G401 (cell line): ENCODE data around the gene ETFB. TPM values are rescaled to one million over a fixed set of nuclear protein-coding genes. Genes with fewer than 3 reads are reported as not detected.

Experiments used
- DNase-seq: peaks from one replicate; pipeline ENCODE4 v3.0.0-alpha.2; 2015; ENCODE audit warnings: low spot score
- in situ Hi-C: cut with HindIII; loops from 2 replicates; pipeline ENCODE4 v1.10.0; 2016; ENCODE audit warnings: low sequenced_read_pairs, mixed read lengths
- total RNA-seq: library from RNA; depleted of rRNA; stranded (reverse); fragments of >200 nt; shearing (Covaris generic); gene quantifications from 2 replicates; pipeline ENCODE4 v1.2.3, GENCODE V29; 2014

The ETFB gene
- total RNA-seq, 1 experiment from 2014 or later = 148 TPM

DNA sequence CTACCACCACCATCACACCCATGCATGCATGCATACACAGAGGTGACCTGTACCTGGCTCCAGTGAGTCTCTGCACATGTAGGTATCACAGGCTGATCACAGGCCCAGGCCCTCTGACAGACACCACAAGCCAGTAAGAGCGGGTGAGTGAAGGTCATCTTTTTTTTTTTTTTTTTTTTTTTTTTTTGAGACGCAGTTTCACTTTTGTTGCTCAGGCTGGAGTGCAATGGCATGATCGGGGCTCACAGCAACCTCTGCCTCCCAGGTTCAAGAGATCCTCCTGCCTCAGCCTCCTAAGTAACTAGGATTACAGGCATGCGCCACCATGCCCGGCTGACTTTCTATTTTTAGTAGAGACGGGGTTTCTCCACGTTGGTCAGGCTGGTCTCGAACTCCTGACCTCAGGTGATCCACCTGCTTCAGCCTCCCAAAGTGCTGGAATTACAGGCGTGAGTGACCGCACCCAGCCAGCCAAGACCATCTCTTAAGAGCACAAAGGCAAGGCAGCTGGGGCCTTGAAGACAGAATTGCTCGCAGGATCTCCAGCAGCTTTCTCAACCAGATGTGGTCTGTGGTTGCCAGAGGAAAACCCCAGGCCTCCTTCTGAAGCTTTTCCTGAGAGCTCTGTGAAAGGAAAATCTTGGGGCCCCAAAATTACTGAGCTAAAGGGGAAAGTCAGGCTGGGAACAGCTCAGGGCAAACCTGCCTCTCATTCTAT is 9.5 kb upstream of the ETFB start:
- DNase-seq = no peak
- in situ Hi-C loops = no loop called here

DNA sequence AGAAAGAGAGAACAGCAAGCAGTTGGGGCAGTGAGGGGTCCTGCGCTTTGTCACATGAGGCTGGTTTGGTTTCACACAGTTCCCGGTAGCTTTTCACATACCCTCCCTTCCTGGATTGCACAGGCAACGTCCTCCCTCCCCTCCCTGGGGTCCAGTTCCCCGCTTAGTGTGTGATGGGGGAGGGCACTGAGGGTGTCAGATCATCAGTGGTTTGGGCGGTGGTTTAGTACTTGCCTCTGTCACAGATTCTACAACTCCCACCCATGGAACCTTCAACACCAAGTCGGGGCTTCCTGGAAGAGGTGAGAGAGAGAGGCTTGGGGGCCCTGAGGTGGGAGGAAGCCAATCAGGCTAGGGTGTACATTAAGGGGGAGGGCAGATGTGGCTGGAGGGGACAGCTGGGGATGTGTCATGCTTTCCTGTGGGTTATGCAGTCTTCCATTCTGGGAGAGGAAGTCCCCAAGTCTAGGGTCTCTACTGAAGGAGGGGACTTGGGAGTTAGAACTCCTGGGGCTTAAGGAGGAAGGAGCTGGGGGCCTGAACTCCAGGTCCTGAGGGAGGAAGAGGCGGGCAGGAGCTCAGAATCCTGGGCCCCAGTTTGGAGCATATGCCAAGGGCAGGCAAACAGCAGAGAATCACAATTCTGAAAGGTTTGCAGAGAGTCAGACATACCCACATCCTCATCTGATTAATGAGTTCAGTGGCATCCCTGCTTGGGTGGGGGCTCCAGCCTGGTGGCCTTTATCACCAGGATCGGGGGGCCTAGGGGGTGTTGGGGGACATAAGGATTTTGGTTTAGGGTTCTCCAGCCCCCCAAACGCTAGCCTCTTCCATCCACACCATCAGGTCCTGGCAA is 6.7 kb upstream of the ETFB start, which contains the start of gene NKG7:
Gene NKG7 (minus strand): TSS at position 6 of the 856 bp plus-strand sequence. CDS start 119 bp downstream, outside the sequence.
- in situ Hi-C loops = no loop called here
- DNase-seq = no peak

DNA sequence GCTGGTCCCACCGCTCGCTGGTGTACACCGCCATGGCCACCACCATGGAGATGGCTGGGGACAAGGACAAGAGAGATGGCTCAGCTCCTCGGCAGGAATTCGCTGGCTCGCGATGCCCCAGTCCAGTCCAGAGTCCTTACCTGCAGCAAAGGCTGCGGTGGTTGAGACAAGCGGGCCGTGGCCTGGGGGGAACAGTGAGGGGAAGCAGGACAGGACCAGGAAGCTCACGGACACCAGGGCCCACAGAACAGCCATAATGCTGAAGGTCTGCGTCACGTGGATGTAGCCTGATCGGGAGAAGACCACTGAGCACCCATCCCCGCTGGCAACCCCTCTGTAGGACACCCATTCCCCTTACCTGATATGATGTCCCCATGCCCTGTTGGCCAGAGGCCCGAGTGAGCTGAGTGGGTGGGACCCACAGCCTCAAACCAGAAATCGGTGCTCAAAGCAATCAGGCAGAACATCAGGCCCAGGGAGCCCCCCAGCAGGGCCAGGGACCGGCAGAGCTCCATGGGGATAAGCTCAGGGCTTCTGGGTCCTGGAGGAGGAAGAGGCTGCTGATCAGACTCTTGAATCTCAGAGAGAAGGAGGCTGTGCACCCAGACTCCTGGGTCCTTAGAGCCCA is 5.9 kb upstream of the ETFB start:
- in situ Hi-C loops = no loop called here
- no peak for DNase-seq

DNA sequence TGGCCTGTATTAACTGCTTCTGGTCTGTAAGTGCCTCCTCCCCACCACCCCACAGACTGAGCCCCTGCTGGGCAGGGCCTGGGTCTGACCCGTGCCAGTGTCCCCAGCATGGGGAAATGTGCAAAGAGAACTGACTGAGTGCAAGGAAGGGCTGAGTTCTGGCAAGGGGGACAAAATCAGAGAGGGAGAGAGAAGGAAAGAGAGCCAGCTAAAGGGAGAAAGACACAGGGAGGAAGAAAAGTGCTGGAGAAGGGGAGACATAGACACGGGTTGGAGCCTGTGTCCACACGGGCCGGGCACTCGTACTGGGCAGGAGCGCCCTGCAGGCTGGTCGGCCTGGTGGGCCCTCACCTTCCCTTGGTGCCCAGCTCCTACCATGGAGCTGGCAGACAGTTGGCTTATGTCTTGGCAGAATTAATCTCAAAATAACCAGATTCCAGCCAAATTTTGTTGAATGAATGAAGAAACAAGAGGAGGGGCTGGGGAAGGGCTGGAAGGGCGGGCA is 5.0 kb upstream of the ETFB start:
- no peak for DNase-seq
- in situ Hi-C loops = no loop called here

- in situ Hi-C loops = no loop called here
- DNase-seq = no peak
These were observed 4.0 kb upstream of the ETFB start for GRCh38 chr19:51370230-51370629.

GRCh38 chr19:51368366-51369282 is 2.4 kb upstream of the ETFB start, which contains the start of gene CLDND2:
TSS of gene CLDND2 (minus strand) at chr19:51369003. CDS start at chr19:51368577, 426 bp downstream.
- in situ Hi-C loops = no loop called here
- DNase-seq = no peak

GRCh38 chr19:51367565-51368365 is 1.6 kb upstream of the ETFB start:
- DNase-seq = peak; percentile 97
- in situ Hi-C loops = no loop called here

DNA sequence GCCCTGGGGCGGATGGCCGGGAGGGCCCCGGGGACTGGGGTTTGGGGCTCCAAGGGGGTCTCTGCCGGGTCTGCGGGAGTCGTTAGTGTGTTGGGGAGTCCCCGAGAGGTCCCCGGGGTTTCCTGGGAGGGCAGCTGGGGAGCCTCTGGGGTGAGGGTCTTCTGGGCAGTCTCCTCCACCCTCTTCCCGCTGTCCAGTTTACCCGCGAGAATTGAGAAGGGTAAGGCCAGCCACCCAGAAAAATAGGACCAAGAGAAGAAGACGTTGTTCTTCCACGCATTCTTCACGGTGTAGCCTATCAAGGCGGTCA is 1.0 kb upstream of the ETFB start:
- in situ Hi-C loops = no loop called here
- DNase-seq = no peak

GRCh38 chr19:51366389-51367254 is 434 bp upstream of the ETFB start:
- in situ Hi-C loops = no loop called here
- DNase-seq = peak; percentile 99

DNA sequence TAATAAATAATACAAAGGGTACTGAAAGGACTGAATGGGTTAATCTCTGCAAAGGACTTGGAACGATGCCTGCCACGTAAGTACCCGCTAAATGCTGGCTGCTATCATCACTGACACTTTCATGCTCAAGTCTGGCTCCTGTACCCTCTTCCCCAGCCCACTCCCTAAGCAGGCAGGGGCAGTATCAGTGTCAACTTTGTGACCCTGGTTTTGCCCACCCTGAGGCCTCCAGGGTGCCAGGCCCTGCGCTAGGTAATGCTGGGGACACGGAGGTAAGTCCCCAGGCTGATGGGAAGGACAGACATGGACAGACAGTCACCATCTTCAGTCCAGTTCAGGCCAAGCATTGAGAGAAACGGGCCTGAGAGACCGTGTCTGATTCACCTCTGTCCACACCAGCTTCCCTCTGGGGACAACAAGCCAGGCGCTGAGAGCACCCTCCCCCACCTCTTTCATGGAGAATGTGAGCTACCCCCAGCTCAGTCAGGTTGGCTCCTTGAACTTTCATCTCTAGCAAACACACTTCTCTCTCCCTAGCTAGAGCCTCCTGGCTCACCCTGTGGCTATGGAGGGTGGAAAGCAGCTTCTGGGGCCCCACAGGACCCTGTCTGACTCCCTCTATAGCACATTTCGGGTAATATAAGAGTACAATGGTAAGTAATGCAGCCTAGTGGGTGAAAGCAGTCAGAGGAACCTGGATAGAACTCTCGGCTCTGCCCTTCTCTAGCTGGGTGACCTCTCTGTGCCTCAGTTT is 800 bp downstream of the ETFB start:
- peak; percentile 36 for DNase-seq
- in situ Hi-C loops = no loop called here

DNA sequence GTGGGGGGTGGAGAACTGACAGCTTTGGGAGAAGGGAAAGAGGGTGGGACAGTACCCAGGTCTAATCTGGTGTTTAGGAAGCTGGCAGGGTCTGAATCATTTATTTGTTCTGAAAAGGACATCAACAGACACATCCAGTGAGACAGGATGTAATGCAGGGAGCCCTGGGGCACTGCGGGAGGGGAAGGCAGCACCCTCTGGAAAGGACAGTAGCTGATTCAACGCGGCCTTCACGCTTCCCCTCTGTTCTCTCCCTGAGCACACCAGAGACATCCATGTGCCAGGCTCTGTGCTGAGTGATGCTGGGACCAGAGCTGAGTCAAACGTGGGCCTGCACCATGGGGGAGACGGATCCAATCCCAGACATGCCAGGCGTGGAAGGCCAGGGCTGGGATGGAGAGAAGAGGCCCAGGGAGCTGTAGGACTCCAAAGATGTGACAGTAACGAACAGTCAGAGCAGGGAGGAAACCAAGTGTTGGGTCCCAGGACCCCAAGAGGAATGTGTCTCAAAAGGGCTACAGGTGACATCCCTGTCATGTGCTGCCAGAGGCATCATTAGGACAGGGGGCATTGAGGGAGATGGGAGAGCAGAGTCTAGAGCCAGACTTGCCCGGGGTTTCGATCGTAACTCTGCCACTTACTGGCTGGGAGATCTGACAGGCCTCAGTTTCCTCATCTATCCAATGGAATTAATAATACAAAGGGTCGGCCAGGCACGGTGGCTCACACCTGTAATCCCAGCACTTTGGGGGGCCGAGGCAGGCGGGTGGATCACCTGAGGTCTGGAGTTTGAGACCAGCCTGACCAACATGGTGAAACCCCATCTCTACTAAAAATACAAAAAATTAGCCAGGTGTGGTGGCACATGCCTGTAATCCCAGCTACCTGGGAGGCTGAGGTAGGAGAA is 1.7 kb downstream of the ETFB start:
- in situ Hi-C loops = no loop called here
- no peak for DNase-seq

DNA sequence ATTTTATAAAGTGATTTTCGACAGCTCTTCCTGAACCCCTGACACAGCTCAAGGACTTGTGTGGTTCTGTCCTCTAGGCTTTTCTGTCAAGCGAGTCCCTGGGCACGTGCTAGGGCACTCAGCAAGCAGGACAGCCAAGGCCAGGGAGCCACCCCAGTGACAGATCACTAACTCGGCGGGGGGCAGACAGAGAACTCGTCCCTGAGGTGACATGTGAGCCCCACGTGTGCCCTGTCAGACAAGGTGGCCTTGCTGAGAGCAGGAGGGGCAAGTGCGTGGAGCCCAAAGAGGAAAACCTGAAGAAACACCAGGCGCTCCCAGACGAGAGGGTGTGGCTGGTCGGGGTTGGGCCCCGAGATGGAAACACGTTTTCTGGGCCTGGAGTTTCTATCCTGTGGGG is 4.9 kb downstream of the ETFB start:
- in situ Hi-C loops = no loop called here
- no peak for DNase-seq

DNA sequence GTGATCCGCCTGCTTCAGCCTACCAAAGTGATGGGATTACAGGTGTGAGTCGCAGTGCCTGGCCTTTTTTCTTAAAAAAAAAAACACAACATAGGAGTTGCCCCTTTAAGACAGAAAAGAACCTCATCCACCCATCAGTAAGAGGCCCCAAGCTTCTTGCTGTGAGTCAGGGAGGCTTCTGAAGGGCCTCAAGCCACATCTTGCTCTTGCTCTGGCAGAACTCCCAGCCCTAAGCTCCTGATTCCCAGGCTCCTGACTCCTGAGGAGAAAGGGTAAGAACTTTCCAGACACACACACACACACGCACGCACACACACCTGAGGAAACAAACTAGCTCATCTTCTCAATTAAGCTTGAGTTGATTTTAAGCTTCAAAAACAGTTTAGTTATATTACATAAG is 6.9 kb downstream of the ETFB start:
- DNase-seq = no peak
- in situ Hi-C loops = no loop called here

DNA sequence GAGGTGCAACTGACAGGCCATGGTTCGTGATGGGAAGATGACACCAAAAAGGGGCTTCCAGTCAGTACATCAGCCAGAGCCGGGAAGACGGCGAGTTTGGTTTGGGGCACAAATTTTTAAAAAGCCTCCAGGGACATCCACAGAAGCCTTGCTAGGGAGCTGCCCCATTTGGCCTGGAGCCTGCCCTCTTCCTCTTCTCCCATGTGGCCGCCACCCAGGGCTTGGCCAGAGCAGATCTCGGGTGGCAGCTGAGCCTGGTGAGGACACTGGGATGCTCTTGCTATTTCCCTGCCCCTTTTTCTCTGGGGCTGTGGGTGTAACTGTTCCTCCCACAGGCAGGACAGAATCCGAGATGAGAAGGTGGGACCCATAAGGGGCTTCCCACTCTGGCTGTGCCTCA is 8.2 kb downstream of the ETFB start:
- DNase-seq = no peak
- in situ Hi-C loops = no loop called here

- in situ Hi-C loops = no loop called here
- no peak for DNase-seq
These were observed 9.9 kb downstream of the ETFB start for GRCh38 chr19:51356159-51356801.
